Dendritic cell treated with granulocyte-macrophage colony-stimulating factor and Interleukin-4, amounts not matched to agents 40 ng/mL and 50 ng/mL, for 4 days (primary cell): Measurements from ENCODE around the gene ANXA8L1.
"Not testable (repeated sequence)": the region's sequence is repeated elsewhere in the genome, so short reads cannot be mapped to it uniquely, and the experiment has no call there.

ENCODE experiments used
- H3K27ac Mint-ChIP-seq: one replicate; pipeline ENCODE4 v1.8.0; 2022; ENCODE audit warnings: mild to moderate bottlenecking, mixed read lengths
- H3K27me3 Mint-ChIP-seq: one replicate; pipeline ENCODE4 v1.8.0; 2022; ENCODE audit warnings: mild to moderate bottlenecking, mixed read lengths
- H3K36me3 Mint-ChIP-seq: one replicate; pipeline ENCODE4 v1.8.0; 2022; ENCODE audit warnings: low read depth, mixed read lengths
- H3K4me1 Mint-ChIP-seq: one replicate; pipeline ENCODE4 v1.8.0; 2022; ENCODE audit warnings: low read depth, mixed read lengths
- H3K4me3 Mint-ChIP-seq: one replicate; pipeline ENCODE4 v1.8.0; 2022; ENCODE audit warnings: mild to moderate bottlenecking, moderate library complexity, mixed read lengths
- H3K9me3 Mint-ChIP-seq: one replicate; pipeline ENCODE4 v1.8.0; 2022; ENCODE audit warnings: mixed read lengths
- intact Hi-C: fragments of 100-400 bp; cut with micrococcal nuclease; formaldehyde crosslinking; loops from one replicate; pipeline ENCODE4 v1.15.0; 2022

ANXA8L1 gene

GRCh38 chr10:46423550-46423949 is 48.0 kb downstream of the ANXA8L1 start:
- H3K9me3 Mint-ChIP-seq, H3K4me3 Mint-ChIP-seq, H3K27ac Mint-ChIP-seq, H3K27me3 Mint-ChIP-seq, H3K4me1 Mint-ChIP-seq, H3K36me3 Mint-ChIP-seq, intact Hi-C loops: not testable (repeated sequence)

- H3K36me3 Mint-ChIP-seq, H3K27me3 Mint-ChIP-seq, intact Hi-C loops, H3K4me1 Mint-ChIP-seq, H3K4me3 Mint-ChIP-seq, H3K27ac Mint-ChIP-seq: not testable (repeated sequence)
- H3K9me3 Mint-ChIP-seq = peaks cover 25% of the 10 kb centered on the region
Observed at GRCh38 chr10:46440942-46441341, 65.4 kb downstream of the ANXA8L1 start.
